GM23338 (cell line): ENCODE results near the gene DNASE1L2. TPM values are rescaled to one million over a fixed set of nuclear protein-coding genes. Genes with fewer than 3 reads are reported as not detected.
"Not testable (repeated sequence)": the region's sequence is repeated elsewhere in the genome, so short reads cannot be mapped to it uniquely, and the experiment has no call there.

ENCODE experiments used
- ATAC-seq: fragments of 200-7000 bp; cut with Tn5 transposase; 3 replicates; pipeline ENCODE4 v1.9.1; 2020
- DNase-seq: peaks from one replicate; pipeline ENCODE4 v3.0.0-alpha.2; 2015; ENCODE audit warnings: low spot score
- H2AFZ ChIP-seq: fragments of 200-600 bp; sonication (generic); 2 replicates; pipeline ENCODE4 v1.8.0; 2016; ENCODE audit warnings: antibody characterized with exemption, mild to moderate bottlenecking, moderate library complexity
- H3F3A ChIP-seq: fragments of 200-600 bp; sonication (generic); replicated peaks from 2 replicates; pipeline ENCODE4 v1.8.0; 2017; ENCODE audit warnings: antibody characterized with exemption, mixed run types, low read depth
- H3K27ac ChIP-seq: fragments of 200-600 bp; sonication (generic); 2 replicates; pipeline ENCODE4 v1.6.1; 2016; ENCODE audit warnings: low read depth
- H3K27me3 ChIP-seq: fragments of 200-600 bp; sonication (generic); 2 replicates; pipeline ENCODE4 v1.8.0; 2016; ENCODE audit warnings: mild to moderate bottlenecking, mixed run types, moderate library complexity; ENCODE audit not compliant: insufficient read depth
- H3K36me3 ChIP-seq: fragments of 200-600 bp; sonication (generic); 2 replicates; pipeline ENCODE4 v1.8.0; 2016; ENCODE audit warnings: mild to moderate bottlenecking; ENCODE audit not compliant: insufficient read depth
- H3K4me1 ChIP-seq: fragments of 200-600 bp; sonication (generic); 2 replicates; pipeline ENCODE4 v1.8.0; 2016; ENCODE audit warnings: mild to moderate bottlenecking, moderate library complexity; ENCODE audit not compliant: insufficient read depth
- H3K4me2 ChIP-seq: fragments of 200-600 bp; sonication (generic); 2 replicates; pipeline ENCODE4 v1.7.1; 2017; ENCODE audit warnings: mixed run types
- H3K4me3 ChIP-seq: fragments of 200-600 bp; sonication (generic); 2 replicates; pipeline ENCODE4 v1.6.1; 2016; ENCODE audit warnings: mixed run types
- H3K79me2 ChIP-seq: fragments of 200-600 bp; sonication (generic); replicated peaks from 2 replicates; pipeline ENCODE4 v1.8.0; 2017; ENCODE audit warnings: mild to moderate bottlenecking; ENCODE audit not compliant: insufficient read depth
- H3K9me2 ChIP-seq: fragments of 200-600 bp; sonication (generic); 2 replicates; pipeline ENCODE4 v1.8.0; 2017; ENCODE audit not compliant: insufficient read depth
- H4K20me1 ChIP-seq: fragments of 200-600 bp; sonication (generic); replicated peaks from 2 replicates; pipeline ENCODE4 v1.8.0; 2017; ENCODE audit warnings: mild to moderate bottlenecking; ENCODE audit not compliant: insufficient read depth
- H3K27ac Mint-ChIP-seq: 2 replicates; pipeline ENCODE4 v1.8.0; 2020; ENCODE audit warnings: inconsistent platforms, mild to moderate bottlenecking, moderate library complexity, mixed read lengths
- H3K27me3 Mint-ChIP-seq: 3 replicates; pipeline ENCODE4 v1.8.0; 2022; ENCODE audit warnings: low read depth, mild to moderate bottlenecking, moderate library complexity, mixed read lengths, inconsistent platforms; ENCODE audit not compliant: insufficient read depth, poor library complexity
- H3K36me3 Mint-ChIP-seq: 3 replicates; pipeline ENCODE4 v1.8.0; 2021; ENCODE audit warnings: low read depth, mild to moderate bottlenecking, inconsistent platforms, moderate library complexity, mixed read lengths
- H3K4me1 Mint-ChIP-seq: 3 replicates; pipeline ENCODE4 v1.8.0; 2020; ENCODE audit warnings: mild to moderate bottlenecking, inconsistent platforms, mixed read lengths
- H3K4me3 Mint-ChIP-seq: 3 replicates; pipeline ENCODE4 v1.8.0; 2021; ENCODE audit warnings: moderate library complexity, mild to moderate bottlenecking, inconsistent platforms, mixed read lengths
- H3K9me3 Mint-ChIP-seq: 3 replicates; pipeline ENCODE4 v1.8.0; 2020; ENCODE audit warnings: moderate library complexity, mild to moderate bottlenecking, inconsistent platforms, mixed read lengths
- ETS1 ChIP-seq: IDR thresholded peaks from 2 replicates; pipeline ENCODE4 v1.6.1; 2016; ENCODE audit warnings: antibody characterized with exemption
- EZH2phosphoT487 ChIP-seq: fragments of 200-600 bp; sonication (generic); IDR thresholded peaks from one replicate; pipeline ENCODE4 v1.8.1; 2018; ENCODE audit warnings: antibody characterized with exemption; ENCODE audit not compliant: unreplicated experiment
- JUNB ChIP-seq: IDR thresholded peaks from one replicate; pipeline ENCODE4 v1.6.1; 2016; ENCODE audit warnings: antibody characterized with exemption; ENCODE audit not compliant: unreplicated experiment
- POLR2AphosphoS5 ChIP-seq: IDR thresholded peaks from 2 replicates; pipeline ENCODE4 v1.6.1; 2016; ENCODE audit warnings: antibody characterized with exemption, low read depth
- ZNF331 ChIP-seq: fragments of 250-450 bp; sonication (Bioruptor Pico); IDR thresholded peaks from 2 replicates; pipeline ENCODE4 v1.5.0; 2020; ENCODE audit warnings: low read depth, mild to moderate bottlenecking, moderate library complexity
- polyA plus RNA-seq: library from polyadenylated mRNA; unstranded; fragments of >200 nt; fragmentation: Nextera tagmentation; extraction: Ambion mirVana; gene quantifications from 2 replicates; pipeline ENCODE4 v1.2.1, GENCODE V29; 2016
- total RNA-seq: library from RNA; depleted of rRNA; stranded (reverse); fragments of >200 nt; shearing (Covaris generic); gene quantifications from 2 replicates; pipeline ENCODE4 v1.2.3, GENCODE V29; 2014
- TF ChIP-seq, protein P1 (sequence below): IDR thresholded peaks from one replicate; pipeline ENCODE4 v1.6.1; 2018; ENCODE audit warnings: antibody characterized with exemption; ENCODE audit not compliant: unreplicated experiment

DNASE1L2 gene
- total and polyA plus RNA-seq, 2 experiments from 2014 or later, result 0.23 TPM; not detected in 1

- Histone ChIP-seq H3K36me3 (peaks cover 3% of the 10 kb centered on the region; the same call in 1 of the 2 replicates), H3K27ac (no peak overlapping the region), H3K9me2 (no peaks in the 10 kb centered on the region), H3K4me2 (no peak overlapping the region), H3K4me1 (no peaks in the 10 kb centered on the region), H3F3A (peaks cover 3% of the 10 kb centered on the region; the same call in 1 of the 2 replicates), H2AFZ (no peak overlapping the region), H3K79me2 (no peaks in the 10 kb centered on the region), H4K20me1 (no peaks in the 10 kb centered on the region; the same call in 1 of the 2 replicates), H3K27me3 (peaks cover 18% of the 10 kb centered on the region), H3K4me3 (no peak overlapping the region)
- no peaks in the 10 kb centered on the region for H3K9me3 Mint-ChIP-seq
- H3K4me3 Mint-ChIP-seq, result no peak overlapping the region; the same call in 2 of the 3 replicates
- H3K4me1 Mint-ChIP-seq, result no peaks in the 10 kb centered on the region
- TF ChIP-seq, protein P1, sequence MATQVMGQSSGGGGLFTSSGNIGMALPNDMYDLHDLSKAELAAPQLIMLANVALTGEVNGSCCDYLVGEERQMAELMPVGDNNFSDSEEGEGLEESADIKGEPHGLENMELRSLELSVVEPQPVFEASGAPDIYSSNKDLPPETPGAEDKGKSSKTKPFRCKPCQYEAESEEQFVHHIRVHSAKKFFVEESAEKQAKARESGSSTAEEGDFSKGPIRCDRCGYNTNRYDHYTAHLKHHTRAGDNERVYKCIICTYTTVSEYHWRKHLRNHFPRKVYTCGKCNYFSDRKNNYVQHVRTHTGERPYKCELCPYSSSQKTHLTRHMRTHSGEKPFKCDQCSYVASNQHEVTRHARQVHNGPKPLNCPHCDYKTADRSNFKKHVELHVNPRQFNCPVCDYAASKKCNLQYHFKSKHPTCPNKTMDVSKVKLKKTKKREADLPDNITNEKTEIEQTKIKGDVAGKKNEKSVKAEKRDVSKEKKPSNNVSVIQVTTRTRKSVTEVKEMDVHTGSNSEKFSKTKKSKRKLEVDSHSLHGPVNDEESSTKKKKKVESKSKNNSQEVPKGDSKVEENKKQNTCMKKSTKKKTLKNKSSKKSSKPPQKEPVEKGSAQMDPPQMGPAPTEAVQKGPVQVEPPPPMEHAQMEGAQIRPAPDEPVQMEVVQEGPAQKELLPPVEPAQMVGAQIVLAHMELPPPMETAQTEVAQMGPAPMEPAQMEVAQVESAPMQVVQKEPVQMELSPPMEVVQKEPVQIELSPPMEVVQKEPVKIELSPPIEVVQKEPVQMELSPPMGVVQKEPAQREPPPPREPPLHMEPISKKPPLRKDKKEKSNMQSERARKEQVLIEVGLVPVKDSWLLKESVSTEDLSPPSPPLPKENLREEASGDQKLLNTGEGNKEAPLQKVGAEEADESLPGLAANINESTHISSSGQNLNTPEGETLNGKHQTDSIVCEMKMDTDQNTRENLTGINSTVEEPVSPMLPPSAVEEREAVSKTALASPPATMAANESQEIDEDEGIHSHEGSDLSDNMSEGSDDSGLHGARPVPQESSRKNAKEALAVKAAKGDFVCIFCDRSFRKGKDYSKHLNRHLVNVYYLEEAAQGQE, result no peak
- TF ChIP-seq ETS1 (no peak), ZNF331 (no peak), EZH2phosphoT487 (no peak), POLR2AphosphoS5 (no peak), JUNB (no peak)
- ATAC-seq (peak; percentile 6), DNase-seq (peak; percentile 45)
- no peak overlapping the region for H3K27ac Mint-ChIP-seq
- peaks cover 30% of the 10 kb centered on the region for H3K36me3 Mint-ChIP-seq
- H3K27me3 Mint-ChIP-seq, result peaks cover 28% of the 10 kb centered on the region
Observed at GRCh38 chr16:2238838-2239675, 2.8 kb downstream of the DNASE1L2 start.

- not testable (repeated sequence) for H2AFZ ChIP-seq, H3F3A ChIP-seq, H3K4me1 Mint-ChIP-seq, DNase-seq, H3K27ac Mint-ChIP-seq, H3K4me2 ChIP-seq, H3K4me1 ChIP-seq, H3K79me2 ChIP-seq, H3K36me3 ChIP-seq, H3K27ac ChIP-seq, ATAC-seq, H3K9me2 ChIP-seq, H3K9me3 Mint-ChIP-seq, H3K4me3 Mint-ChIP-seq, H3K4me3 ChIP-seq, H4K20me1 ChIP-seq
- H3K27me3 Mint-ChIP-seq, result peaks cover 25% of the 10 kb centered on the region
- H3K27me3 ChIP-seq, result peaks cover 18% of the 10 kb centered on the region
- peaks cover 38% of the 10 kb centered on the region for H3K36me3 Mint-ChIP-seq
Observed at GRCh38 chr16:2240331-2240730, 4.1 kb downstream of the DNASE1L2 start.
